HEK293 (cell line): ENCODE measurements around the gene TMEM161B.

ENCODE experiments used
- CTCF ChIA-PET: fragments of 350-600 bp; formaldehyde crosslinking; extraction: SDS; loops from one replicate; lab custom pipeline; 2021; ENCODE audit warnings: antibody characterized with exemption; lab: Yijun Ruan, JAX
- POLR2A ChIA-PET: fragments of 300-600 bp; formaldehyde crosslinking; extraction: SDS; loops from one replicate; lab custom pipeline; 2020; ENCODE audit warnings: antibody characterized with exemption, inconsistent platforms; lab: Yijun Ruan, JAX
- H3K27ac ChIP-seq: fragments of 200-500 bp; sonication (Bioruptor generic); 2 replicates; pipeline ENCODE4 v1.5.1; 2014; ENCODE audit warnings: low read depth, low read length, control low read depth, inconsistent platforms; ENCODE audit errors: extremely low read depth
- H3K36me3 ChIP-seq, 2 experiments: fragments of 200-500 bp in 1 of 2; sonication (Bioruptor generic) in 1 of 2; 1 replicate in 1 of 2; 2 replicates in 1 of 2; pipeline ENCODE4 v1.5.1; 2014 to 2017; ENCODE audit warnings: inconsistent platforms in 2 of 2, low read length in 2 of 2; ENCODE audit not compliant: control insufficient read depth in 2 of 2, insufficient read depth in 1 of 2
- H3K4me1 ChIP-seq: fragments of 200-500 bp; sonication (Bioruptor generic); 2 replicates; pipeline ENCODE4 v1.5.1; 2014; ENCODE audit warnings: mild to moderate bottlenecking, low read length, inconsistent platforms; ENCODE audit not compliant: control insufficient read depth, insufficient read depth
- H3K4me3 ChIP-seq: 2 replicates; pipeline ENCODE4 v1.5.1; 2011; ENCODE audit warnings: low read depth, mild to moderate bottlenecking, control low read depth, low read length, moderate library complexity
- H3K9me3 ChIP-seq: fragments of 200-500 bp; sonication (Bioruptor generic); 2 replicates; pipeline ENCODE4 v1.5.1; 2014; ENCODE audit warnings: low read depth, low read length, inconsistent platforms; ENCODE audit not compliant: control insufficient read depth, insufficient read depth
- KLF17 ChIP-seq: fragments of 450-650 bp; formaldehyde crosslinking; IDR thresholded peaks from 2 replicates; pipeline ENCODE4 v1.5.1; 2016; ENCODE audit warnings: missing biosample characterization, missing genetic modification characterization
- OVOL3 ChIP-seq: fragments of 450-650 bp; formaldehyde crosslinking; IDR thresholded peaks from 2 replicates; pipeline ENCODE4 v1.5.1; 2016; ENCODE audit warnings: missing biosample characterization, missing genetic modification characterization
- SETDB1 ChIP-seq: IDR thresholded peaks from one replicate; pipeline ENCODE4 v1.6.1; 2017; ENCODE audit warnings: mild to moderate bottlenecking, low read length, moderate library complexity, mixed read lengths; ENCODE audit not compliant: insufficient read length
- WT1 ChIP-seq: fragments of 450-650 bp; formaldehyde crosslinking; IDR thresholded peaks from 2 replicates; pipeline ENCODE4 v1.5.1; 2016; ENCODE audit warnings: missing biosample characterization, missing genetic modification characterization
- ZEB2 ChIP-seq: fragments of 450-650 bp; formaldehyde crosslinking; IDR thresholded peaks from 2 replicates; pipeline ENCODE4 v1.5.1; 2016; ENCODE audit warnings: missing biosample characterization, missing genetic modification characterization
- ZFP41 ChIP-seq: fragments of 450-650 bp; formaldehyde crosslinking; IDR thresholded peaks from 2 replicates; pipeline ENCODE4 v1.5.1; 2016; ENCODE audit warnings: missing biosample characterization, missing genetic modification characterization, borderline replicate concordance
- ZIC2 ChIP-seq: fragments of 450-650 bp; formaldehyde crosslinking; IDR thresholded peaks from 2 replicates; pipeline ENCODE4 v1.5.1; 2016; ENCODE audit warnings: missing biosample characterization, missing genetic modification characterization
- ZNF121 ChIP-seq: fragments of 450-650 bp; formaldehyde crosslinking; IDR thresholded peaks from 2 replicates; pipeline ENCODE4 v1.5.1; 2016; ENCODE audit warnings: missing biosample characterization, missing genetic modification characterization
- ZNF157 ChIP-seq: fragments of 450-650 bp; formaldehyde crosslinking; IDR thresholded peaks from 2 replicates; pipeline ENCODE4 v1.5.1; 2016; ENCODE audit warnings: missing biosample characterization, missing genetic modification characterization
- ZNF202 ChIP-seq: fragments of 450-650 bp; formaldehyde crosslinking; IDR thresholded peaks from 2 replicates; pipeline ENCODE4 v1.5.1; 2016; ENCODE audit warnings: missing biosample characterization, missing genetic modification characterization, borderline replicate concordance
- ZNF211 ChIP-seq: fragments of 450-650 bp; formaldehyde crosslinking; IDR thresholded peaks from 2 replicates; pipeline ENCODE4 v1.5.1; 2016; ENCODE audit warnings: low read depth, missing biosample characterization, missing genetic modification characterization
- ZNF24 ChIP-seq: fragments of 450-650 bp; formaldehyde crosslinking; IDR thresholded peaks from 2 replicates; pipeline ENCODE4 v1.5.1; 2016; ENCODE audit warnings: missing biosample characterization, missing genetic modification characterization
- ZNF529 ChIP-seq: fragments of 450-650 bp; formaldehyde crosslinking; IDR thresholded peaks from 2 replicates; pipeline ENCODE4 v1.5.1; 2017; ENCODE audit warnings: missing genetic modification characterization, missing biosample characterization; ENCODE audit not compliant: insufficient replicate concordance
- ZNF549 ChIP-seq: fragments of 450-650 bp; IDR thresholded peaks from 2 replicates; pipeline ENCODE4 v1.5.1; 2018; ENCODE audit warnings: missing biosample characterization, missing genetic modification characterization, mild to moderate bottlenecking, inconsistent platforms, moderate library complexity
- TF ChIP-seq, protein P1 (sequence below): fragments of 450-650 bp; formaldehyde crosslinking; IDR thresholded peaks from 2 replicates; pipeline ENCODE4 v1.5.1; 2016; ENCODE audit warnings: missing biosample characterization, missing genetic modification characterization
- TF ChIP-seq, protein P2 (sequence below): fragments of 450-650 bp; formaldehyde crosslinking; IDR thresholded peaks from 2 replicates; pipeline ENCODE4 v1.5.1; 2016; ENCODE audit warnings: missing biosample characterization, missing genetic modification characterization
- TF ChIP-seq, protein P3 (sequence below): fragments of 450-650 bp; formaldehyde crosslinking; optimal IDR thresholded peaks from 2 replicates; pipeline ENCODE3; 2016; ENCODE audit warnings: missing biosample characterization, mild to moderate bottlenecking, missing genetic modification characterization
- TF ChIP-seq, protein P4 (sequence below): fragments of 450-650 bp; formaldehyde crosslinking; IDR thresholded peaks from 2 replicates; pipeline ENCODE4 v1.5.1; 2016; ENCODE audit warnings: missing biosample characterization, missing genetic modification characterization, borderline replicate concordance
- TF ChIP-seq, protein P5 (sequence below): fragments of 450-650 bp; formaldehyde crosslinking; IDR thresholded peaks from 2 replicates; pipeline ENCODE4 v1.5.0; 2017; ENCODE audit warnings: missing biosample characterization, missing genetic modification characterization, borderline replicate concordance

The TMEM161B gene

GRCh38 chr5:88235346-88235745 is 33.3 kb downstream of the TMEM161B start:
- Histone ChIP-seq H3K4me1 (peaks cover 16% of the 10 kb centered on the region), H3K4me3 (no peak overlapping the region), H3K9me3 (no peaks in the 10 kb centered on the region)
- POLR2A ChIA-PET = no interaction called here
- CTCF ChIA-PET = interaction anchor here (0.6 kb wide), 1 partner anchor 432 kb away, joined by 3 read pairs; no protein-coding TSS in a partner anchor
- TF ChIP-seq, protein P1, sequence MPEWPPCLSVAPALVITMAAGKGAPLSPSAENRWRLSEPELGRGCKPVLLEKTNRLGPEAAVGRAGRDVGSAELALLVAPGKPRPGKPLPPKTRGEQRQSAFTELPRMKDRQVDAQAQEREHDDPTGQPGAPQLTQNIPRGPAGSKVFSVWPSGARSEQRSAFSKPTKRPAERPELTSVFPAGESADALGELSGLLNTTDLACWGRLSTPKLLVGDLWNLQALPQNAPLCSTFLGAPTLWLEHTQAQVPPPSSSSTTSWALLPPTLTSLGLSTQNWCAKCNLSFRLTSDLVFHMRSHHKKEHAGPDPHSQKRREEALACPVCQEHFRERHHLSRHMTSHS (tag by site-specific recombination) = no peak
- TF ChIP-seq KLF17 (tag by site-specific recombination) (no peak), ZNF529 (tag by site-specific recombination) (no peak), ZNF211 (tag by site-specific recombination) (no peak), ZIC2 (tag by site-specific recombination) (no peak), ZNF202 (tag by site-specific recombination) (no peak), ZEB2 (no peak), ZNF157 (tag by site-specific recombination) (no peak), ZFP41 (tag by site-specific recombination) (no peak), ZNF24 (no peak), OVOL3 (no peak), SETDB1 (no peak), WT1 (tag by site-specific recombination) (no peak), ZNF549 (tag by site-specific recombination) (no peak), ZNF121 (tag by site-specific recombination) (no peak)
- TF ChIP-seq, protein P2, sequence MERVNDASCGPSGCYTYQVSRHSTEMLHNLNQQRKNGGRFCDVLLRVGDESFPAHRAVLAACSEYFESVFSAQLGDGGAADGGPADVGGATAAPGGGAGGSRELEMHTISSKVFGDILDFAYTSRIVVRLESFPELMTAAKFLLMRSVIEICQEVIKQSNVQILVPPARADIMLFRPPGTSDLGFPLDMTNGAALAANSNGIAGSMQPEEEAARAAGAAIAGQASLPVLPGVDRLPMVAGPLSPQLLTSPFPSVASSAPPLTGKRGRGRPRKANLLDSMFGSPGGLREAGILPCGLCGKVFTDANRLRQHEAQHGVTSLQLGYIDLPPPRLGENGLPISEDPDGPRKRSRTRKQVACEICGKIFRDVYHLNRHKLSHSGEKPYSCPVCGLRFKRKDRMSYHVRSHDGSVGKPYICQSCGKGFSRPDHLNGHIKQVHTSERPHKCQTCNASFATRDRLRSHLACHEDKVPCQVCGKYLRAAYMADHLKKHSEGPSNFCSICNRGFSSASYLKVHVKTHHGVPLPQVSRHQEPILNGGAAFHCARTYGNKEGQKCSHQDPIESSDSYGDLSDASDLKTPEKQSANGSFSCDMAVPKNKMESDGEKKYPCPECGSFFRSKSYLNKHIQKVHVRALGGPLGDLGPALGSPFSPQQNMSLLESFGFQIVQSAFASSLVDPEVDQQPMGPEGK (tag by site-specific recombination) = no peak
- TF ChIP-seq, protein P3, sequence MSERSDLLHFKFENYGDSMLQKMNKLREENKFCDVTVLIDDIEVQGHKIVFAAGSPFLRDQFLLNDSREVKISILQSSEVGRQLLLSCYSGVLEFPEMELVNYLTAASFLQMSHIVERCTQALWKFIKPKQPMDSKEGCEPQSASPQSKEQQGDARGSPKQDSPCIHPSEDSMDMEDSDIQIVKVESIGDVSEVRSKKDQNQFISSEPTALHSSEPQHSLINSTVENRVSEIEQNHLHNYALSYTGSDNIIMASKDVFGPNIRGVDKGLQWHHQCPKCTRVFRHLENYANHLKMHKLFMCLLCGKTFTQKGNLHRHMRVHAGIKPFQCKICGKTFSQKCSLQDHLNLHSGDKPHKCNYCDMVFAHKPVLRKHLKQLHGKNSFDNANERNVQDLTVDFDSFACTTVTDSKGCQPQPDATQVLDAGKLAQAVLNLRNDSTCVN (tag by site-specific recombination) = no peak
- TF ChIP-seq, protein P4, sequence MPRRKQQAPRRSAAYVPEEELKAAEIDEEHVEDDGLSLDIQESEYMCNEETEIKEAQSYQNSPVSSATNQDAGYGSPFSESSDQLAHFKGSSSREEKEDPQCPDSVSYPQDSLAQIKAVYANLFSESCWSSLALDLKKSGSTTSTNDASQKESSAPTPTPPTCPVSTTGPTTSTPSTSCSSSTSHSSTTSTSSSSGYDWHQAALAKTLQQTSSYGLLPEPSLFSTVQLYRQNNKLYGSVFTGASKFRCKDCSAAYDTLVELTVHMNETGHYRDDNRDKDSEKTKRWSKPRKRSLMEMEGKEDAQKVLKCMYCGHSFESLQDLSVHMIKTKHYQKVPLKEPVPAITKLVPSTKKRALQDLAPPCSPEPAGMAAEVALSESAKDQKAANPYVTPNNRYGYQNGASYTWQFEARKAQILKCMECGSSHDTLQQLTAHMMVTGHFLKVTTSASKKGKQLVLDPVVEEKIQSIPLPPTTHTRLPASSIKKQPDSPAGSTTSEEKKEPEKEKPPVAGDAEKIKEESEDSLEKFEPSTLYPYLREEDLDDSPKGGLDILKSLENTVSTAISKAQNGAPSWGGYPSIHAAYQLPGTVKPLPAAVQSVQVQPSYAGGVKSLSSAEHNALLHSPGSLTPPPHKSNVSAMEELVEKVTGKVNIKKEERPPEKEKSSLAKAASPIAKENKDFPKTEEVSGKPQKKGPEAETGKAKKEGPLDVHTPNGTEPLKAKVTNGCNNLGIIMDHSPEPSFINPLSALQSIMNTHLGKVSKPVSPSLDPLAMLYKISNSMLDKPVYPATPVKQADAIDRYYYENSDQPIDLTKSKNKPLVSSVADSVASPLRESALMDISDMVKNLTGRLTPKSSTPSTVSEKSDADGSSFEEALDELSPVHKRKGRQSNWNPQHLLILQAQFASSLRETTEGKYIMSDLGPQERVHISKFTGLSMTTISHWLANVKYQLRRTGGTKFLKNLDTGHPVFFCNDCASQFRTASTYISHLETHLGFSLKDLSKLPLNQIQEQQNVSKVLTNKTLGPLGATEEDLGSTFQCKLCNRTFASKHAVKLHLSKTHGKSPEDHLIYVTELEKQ = no peak
- TF ChIP-seq, protein P5, sequence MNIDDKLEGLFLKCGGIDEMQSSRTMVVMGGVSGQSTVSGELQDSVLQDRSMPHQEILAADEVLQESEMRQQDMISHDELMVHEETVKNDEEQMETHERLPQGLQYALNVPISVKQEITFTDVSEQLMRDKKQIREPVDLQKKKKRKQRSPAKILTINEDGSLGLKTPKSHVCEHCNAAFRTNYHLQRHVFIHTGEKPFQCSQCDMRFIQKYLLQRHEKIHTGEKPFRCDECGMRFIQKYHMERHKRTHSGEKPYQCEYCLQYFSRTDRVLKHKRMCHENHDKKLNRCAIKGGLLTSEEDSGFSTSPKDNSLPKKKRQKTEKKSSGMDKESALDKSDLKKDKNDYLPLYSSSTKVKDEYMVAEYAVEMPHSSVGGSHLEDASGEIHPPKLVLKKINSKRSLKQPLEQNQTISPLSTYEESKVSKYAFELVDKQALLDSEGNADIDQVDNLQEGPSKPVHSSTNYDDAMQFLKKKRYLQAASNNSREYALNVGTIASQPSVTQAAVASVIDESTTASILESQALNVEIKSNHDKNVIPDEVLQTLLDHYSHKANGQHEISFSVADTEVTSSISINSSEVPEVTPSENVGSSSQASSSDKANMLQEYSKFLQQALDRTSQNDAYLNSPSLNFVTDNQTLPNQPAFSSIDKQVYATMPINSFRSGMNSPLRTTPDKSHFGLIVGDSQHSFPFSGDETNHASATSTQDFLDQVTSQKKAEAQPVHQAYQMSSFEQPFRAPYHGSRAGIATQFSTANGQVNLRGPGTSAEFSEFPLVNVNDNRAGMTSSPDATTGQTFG = no peak
- TF ChIP-seq, all 188 proteins: peak for 0
- peaks cover 0 to 10% of the 10 kb centered on the region in 2 experiments; a peak in 1 of 3 replicates for H3K36me3 ChIP-seq
- no peak overlapping the region for H3K27ac ChIP-seq
